SKM-1 (cell line): ENCODE data around the gene CDK8.

Source experiments
- DNase-seq: peaks from one replicate; lab custom pipeline; 2025; ENCODE audit not compliant: unreplicated experiment; lab: John Stamatoyannopoulos, UW

Gene CDK8

GRCh38 chr13:26379831-26380230 is 125.9 kb downstream of the CDK8 start:
- no peak for DNase-seq

- DNase-seq = no peak
Measured at GRCh38 chr13:26380930-26381329, 127.0 kb downstream of the CDK8 start.

- DNase-seq = no peak
Measured at GRCh38 chr13:26382366-26382765, 128.4 kb downstream of the CDK8 start.

- DNase-seq = no peak
Measured at GRCh38 chr13:26382835-26383234, 128.9 kb downstream of the CDK8 start.

- DNase-seq = no peak
Measured at GRCh38 chr13:26384587-26384986, 130.7 kb downstream of the CDK8 start.

- no peak for DNase-seq
Measured at GRCh38 chr13:26386026-26386425, 132.1 kb downstream of the CDK8 start.

GRCh38 chr13:26390203-26390602 is 136.3 kb downstream of the CDK8 start:
- no peak for DNase-seq

GRCh38 chr13:26400545-26400944 is 146.6 kb downstream of the CDK8 start:
- DNase-seq = no peak

- DNase-seq = no peak
Measured at GRCh38 chr13:26401069-26401468, 147.1 kb downstream of the CDK8 start.

GRCh38 chr13:26401578-26402021 is 147.7 kb downstream of the CDK8 start:
- no peak for DNase-seq

GRCh38 chr13:26406791-26407190 is 152.9 kb downstream of the CDK8 start:
- no peak for DNase-seq

GRCh38 chr13:26411206-26411605 is 157.3 kb downstream of the CDK8 start:
- no peak for DNase-seq

- no peak for DNase-seq
Measured at GRCh38 chr13:26412263-26412662, 158.3 kb downstream of the CDK8 start.

GRCh38 chr13:26412936-26413716 is 159.2 kb downstream of the CDK8 start:
- no peak for DNase-seq

GRCh38 chr13:26420282-26420960 is 166.5 kb downstream of the CDK8 start:
- DNase-seq = no peak

GRCh38 chr13:26422036-26422435 is 168.1 kb downstream of the CDK8 start:
- DNase-seq = no peak

- DNase-seq = no peak
Measured at GRCh38 chr13:26423629-26424028, 169.7 kb downstream of the CDK8 start.

GRCh38 chr13:26424181-26424580 is 170.3 kb downstream of the CDK8 start:
- no peak for DNase-seq

- DNase-seq = no peak
Measured at GRCh38 chr13:26425443-26426358, 171.8 kb downstream of the CDK8 start.

- no peak for DNase-seq
Measured at GRCh38 chr13:26433776-26434175, 179.8 kb downstream of the CDK8 start.

- no peak for DNase-seq
Measured at GRCh38 chr13:26435171-26435570, 181.2 kb downstream of the CDK8 start.
